ENCODE results near the gene NDST1. TPM values are rescaled to one million over a fixed set of nuclear protein-coding genes. Genes with fewer than 3 reads are reported as not detected.
A peak's percentile ranks its signal among the peaks of the same experiment; 100 is the strongest.

The NDST1 gene
- total RNA-seq, 2 donors from 2014 or later: 4.0 to 7.8 TPM

GRCh38 chr5:150484964-150485692 is 22.8 kb upstream of the NDST1 start:
- Mint-ChIP-seq H3K27ac (peak overlapping the region; percentile 26 to 58), H3K27me3 (peaks cover 0 to 3% of the 10 kb centered on the region in 2 donors), H3K36me3 (no peaks in the 10 kb centered on the region), H3K9me3 (no peaks in the 10 kb centered on the region), H3K4me1 (ENCODE audit: low read depth in 2 of 2) (peaks cover 16 to 19% of the 10 kb centered on the region in 2 donors), H3K4me3 (peak overlapping the region; percentile 78)
- DNase-seq (ENCODE audit: low spot score): no peak
- ATAC-seq: no peak

- Mint-ChIP-seq H3K4me3 (no peak overlapping the region), H3K27me3 (peaks cover 0 to 3% of the 10 kb centered on the region in 2 donors), H3K36me3 (no peaks in the 10 kb centered on the region), H3K4me1 (ENCODE audit: low read depth in 2 of 2) (peaks cover 16 to 19% of the 10 kb centered on the region in 2 donors), H3K9me3 (no peaks in the 10 kb centered on the region), H3K27ac (no peak overlapping the region)
- DNase-seq (ENCODE audit: low spot score): no peak
- ATAC-seq: peak; percentile 64 to 68
Observed at GRCh38 chr5:150485693-150486401, 22.1 kb upstream of the NDST1 start.

- peak overlapping the region; percentile 53 for H3K4me3 Mint-ChIP-seq
- peak overlapping the region in 1 of 2 donors; percentile 38 for H3K27ac Mint-ChIP-seq
- H3K27me3 Mint-ChIP-seq: peaks cover 0 to 3% of the 10 kb centered on the region in 2 donors
- DNase-seq (ENCODE audit: low spot score) (no peak), ATAC-seq (peak; percentile 55 to 68)
- no peaks in the 10 kb centered on the region for H3K9me3 Mint-ChIP-seq
- peaks cover 16 to 19% of the 10 kb centered on the region in 2 donors for H3K4me1 Mint-ChIP-seq (ENCODE audit: low read depth in 2 of 2)
- H3K36me3 Mint-ChIP-seq: no peaks in the 10 kb centered on the region
Observed at GRCh38 chr5:150486402-150487198, 21.3 kb upstream of the NDST1 start.

GRCh38 chr5:150487199-150488061 is 20.5 kb upstream of the NDST1 start:
- ATAC-seq (no peak), DNase-seq (ENCODE audit: low spot score) (no peak)
- Mint-ChIP-seq H3K27ac (peak overlapping the region in 1 of 2 donors; percentile 38), H3K4me3 (peak overlapping the region; percentile 53), H3K36me3 (no peaks in the 10 kb centered on the region), H3K27me3 (peaks cover 0 to 3% of the 10 kb centered on the region in 2 donors), H3K9me3 (no peaks in the 10 kb centered on the region), H3K4me1 (ENCODE audit: low read depth in 2 of 2) (peaks cover 16 to 19% of the 10 kb centered on the region in 2 donors)

- peaks cover 0 to 3% of the 10 kb centered on the region in 2 donors for H3K27me3 Mint-ChIP-seq
- no peaks in the 10 kb centered on the region for H3K9me3 Mint-ChIP-seq
- H3K27ac Mint-ChIP-seq: peak overlapping the region in 1 of 2 donors; percentile 38
- H3K36me3 Mint-ChIP-seq: no peaks in the 10 kb centered on the region
- DNase-seq (ENCODE audit: low spot score): no peak
- peak overlapping the region; percentile 53 for H3K4me3 Mint-ChIP-seq
- peaks cover 16 to 19% of the 10 kb centered on the region in 2 donors for H3K4me1 Mint-ChIP-seq (ENCODE audit: low read depth in 2 of 2)
- peak; percentile 48 to 64 for ATAC-seq
Observed at GRCh38 chr5:150488519-150489359, 19.2 kb upstream of the NDST1 start.

- Mint-ChIP-seq H3K9me3 (no peaks in the 10 kb centered on the region), H3K36me3 (no peaks in the 10 kb centered on the region), H3K4me1 (ENCODE audit: low read depth in 2 of 2) (peaks cover 16 to 19% of the 10 kb centered on the region in 2 donors), H3K4me3 (peak overlapping the region; percentile 41), H3K27me3 (peaks cover 0 to 3% of the 10 kb centered on the region in 2 donors), H3K27ac (peak overlapping the region in 1 of 2 donors; percentile 38)
- DNase-seq (ENCODE audit: low spot score): no peak
- no peak for ATAC-seq
Observed at GRCh38 chr5:150489360-150490295, 18.3 kb upstream of the NDST1 start.

GRCh38 chr5:150490296-150490669 is 17.6 kb upstream of the NDST1 start:
- no peaks in the 10 kb centered on the region for H3K36me3 Mint-ChIP-seq
- DNase-seq (ENCODE audit: low spot score): no peak
- H3K4me3 Mint-ChIP-seq: no peak overlapping the region
- H3K4me1 Mint-ChIP-seq (ENCODE audit: low read depth in 2 of 2): peaks cover 16 to 17% of the 10 kb centered on the region in 2 donors
- H3K27me3 Mint-ChIP-seq: no peaks in the 10 kb centered on the region
- no peak overlapping the region for H3K27ac Mint-ChIP-seq
- no peaks in the 10 kb centered on the region for H3K9me3 Mint-ChIP-seq
- no peak for ATAC-seq

GRCh38 chr5:150490754-150491153 is 17.2 kb upstream of the NDST1 start:
- Mint-ChIP-seq H3K36me3 (no peaks in the 10 kb centered on the region), H3K27me3 (no peaks in the 10 kb centered on the region), H3K4me3 (peak overlapping the region; percentile 1), H3K4me1 (ENCODE audit: low read depth in 2 of 2) (peaks cover 16 to 17% of the 10 kb centered on the region in 2 donors), H3K9me3 (no peaks in the 10 kb centered on the region), H3K27ac (no peak overlapping the region)
- ATAC-seq (no peak), DNase-seq (ENCODE audit: low spot score) (no peak)

GRCh38 chr5:150491876-150492275 is 16.1 kb upstream of the NDST1 start:
- DNase-seq (ENCODE audit: low spot score) (no peak), ATAC-seq (no peak)
- Mint-ChIP-seq H3K27me3 (no peaks in the 10 kb centered on the region), H3K9me3 (no peaks in the 10 kb centered on the region), H3K4me3 (no peak overlapping the region), H3K36me3 (no peaks in the 10 kb centered on the region), H3K4me1 (ENCODE audit: low read depth in 2 of 2) (peaks cover 16 to 17% of the 10 kb centered on the region in 2 donors), H3K27ac (no peak overlapping the region)

- Mint-ChIP-seq H3K27ac (no peak overlapping the region), H3K4me3 (no peak overlapping the region), H3K36me3 (no peaks in the 10 kb centered on the region), H3K4me1 (ENCODE audit: low read depth in 2 of 2) (peaks cover 11 to 14% of the 10 kb centered on the region in 2 donors), H3K9me3 (no peaks in the 10 kb centered on the region), H3K27me3 (no peaks in the 10 kb centered on the region)
- DNase-seq (ENCODE audit: low spot score): no peak
- ATAC-seq: no peak
Observed at GRCh38 chr5:150492621-150493020, 15.3 kb upstream of the NDST1 start.

- H3K4me3 Mint-ChIP-seq: no peak overlapping the region
- ATAC-seq: no peak
Observed at GRCh38 chr5:150496098-150496497, 11.8 kb upstream of the NDST1 start.

More at GRCh38 chr5:150496098-150496497, 11.8 kb upstream of the NDST1 start:
- Mint-ChIP-seq H3K36me3 (no peaks in the 10 kb centered on the region), H3K9me3 (no peaks in the 10 kb centered on the region), H3K27ac (peak overlapping the region in 1 of 2 donors; percentile 10), H3K4me1 (ENCODE audit: low read depth in 2 of 2) (peaks cover 0 to 2% of the 10 kb centered on the region in 2 donors), H3K27me3 (no peaks in the 10 kb centered on the region)
- DNase-seq (ENCODE audit: low spot score): no peak

All from natural killer cell treated with Interleukin-12 subunit alpha and Interleukin-12 subunit beta and Interleukin-15 and Interleukin-18, amount 100 ng/mL, for 72 hours (primary cell).